ENCODE results near the gene RBP4. TPM values are rescaled to one million over a fixed set of nuclear protein-coding genes. Genes with fewer than 3 reads are reported as not detected.

RBP4 gene
- total RNA-seq, 6 experiments from 2014 or later = not detected

- Mint-ChIP-seq H3K4me1 (ENCODE audit: low read depth) (no peaks in the 10 kb centered on the region; the same call in 1 of the 2 replicates), H3K27me3 (ENCODE audit: insufficient read depth) (peaks cover 47% of the 10 kb centered on the region), H3K9me3 (no peaks in the 10 kb centered on the region; the same call in 1 of the 2 replicates), H3K4me3 (no peak overlapping the region), H3K36me3 (ENCODE audit: low read depth) (no peaks in the 10 kb centered on the region), H3K27ac (no peak overlapping the region)
- no peak for DNase-seq
- no peak for TF ChIP-seq CTCF (IDR thresholded peaks at IDR 0.05)
Observed at GRCh38 chr10:93579985-93580711, 20.9 kb downstream of the RBP4 start.

GRCh38 chr10:93579089-93579488 is 21.9 kb downstream of the RBP4 start:
- H3K9me3 Mint-ChIP-seq = no peaks in the 10 kb centered on the region; the same call in 1 of the 2 replicates
- no peaks in the 10 kb centered on the region for H3K36me3 Mint-ChIP-seq (ENCODE audit: low read depth)
- no peaks in the 10 kb centered on the region; the same call in 1 of the 2 replicates for H3K4me1 Mint-ChIP-seq (ENCODE audit: low read depth)
- no peak overlapping the region for H3K4me3 Mint-ChIP-seq
- TF ChIP-seq CTCF (IDR thresholded peaks at IDR 0.05) = no peak
- DNase-seq = no peak
- H3K27ac Mint-ChIP-seq = no peak overlapping the region
- H3K27me3 Mint-ChIP-seq (ENCODE audit: insufficient read depth) = peaks cover 48% of the 10 kb centered on the region

DNA sequence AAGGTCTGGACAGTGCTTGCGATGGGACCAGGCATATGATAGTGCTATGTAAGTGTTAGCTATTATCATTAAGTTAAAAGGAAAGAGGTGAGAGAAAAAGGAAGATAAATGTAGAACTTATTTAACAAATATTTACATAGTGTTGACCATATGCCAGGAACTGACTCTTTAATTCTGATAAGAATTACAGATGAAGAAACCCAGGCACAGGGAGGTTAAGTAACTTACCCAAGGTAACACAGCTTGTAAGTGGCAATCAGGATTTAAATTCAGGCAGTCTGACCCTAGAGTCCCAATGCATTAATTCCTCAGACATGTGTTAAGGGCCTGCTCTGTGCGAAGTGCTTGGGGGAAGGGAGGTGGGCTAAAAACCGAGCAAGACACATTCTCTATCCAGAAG is 23.5 kb downstream of the RBP4 start:
- no peak for DNase-seq
- Mint-ChIP-seq H3K9me3 (no peaks in the 10 kb centered on the region; the same call in 1 of the 2 replicates), H3K4me3 (no peak overlapping the region), H3K27ac (no peak overlapping the region), H3K27me3 (ENCODE audit: insufficient read depth) (peaks cover 45% of the 10 kb centered on the region), H3K36me3 (ENCODE audit: low read depth) (no peaks in the 10 kb centered on the region), H3K4me1 (ENCODE audit: low read depth) (no peaks in the 10 kb centered on the region; the same call in 1 of the 2 replicates)
- TF ChIP-seq CTCF (IDR thresholded peaks at IDR 0.05) = no peak

GRCh38 chr10:93576888-93577287 is 24.1 kb downstream of the RBP4 start:
- no peak for TF ChIP-seq CTCF (IDR thresholded peaks at IDR 0.05)
- peaks cover 40% of the 10 kb centered on the region for H3K27me3 Mint-ChIP-seq (ENCODE audit: insufficient read depth)

GRCh38 chr10:93573924-93574323 is 27.1 kb downstream of the RBP4 start:
- Mint-ChIP-seq H3K27me3 (ENCODE audit: insufficient read depth) (peaks cover 44% of the 10 kb centered on the region), H3K9me3 (no peaks in the 10 kb centered on the region), H3K4me3 (no peak overlapping the region), H3K27ac (no peak overlapping the region), H3K4me1 (ENCODE audit: low read depth) (no peaks in the 10 kb centered on the region), H3K36me3 (ENCODE audit: low read depth) (no peaks in the 10 kb centered on the region)
- TF ChIP-seq CTCF (IDR thresholded peaks at IDR 0.05) = no peak
- no peak for DNase-seq

More at GRCh38 chr10:93576888-93577287, 24.1 kb downstream of the RBP4 start:
- Mint-ChIP-seq H3K9me3 (no peaks in the 10 kb centered on the region; the same call in 1 of the 2 replicates), H3K27ac (no peak overlapping the region), H3K4me3 (no peak overlapping the region), H3K36me3 (ENCODE audit: low read depth) (no peaks in the 10 kb centered on the region), H3K4me1 (ENCODE audit: low read depth) (no peaks in the 10 kb centered on the region; the same call in 1 of the 2 replicates)
- DNase-seq = no peak

Data from HFFc6 (cell line).